Globus pallidus (tissue), 1 donor: ENCODE results near the gene ABHD2.
"Not testable (repeated sequence)": the region's sequence is repeated elsewhere in the genome, so short reads cannot be mapped to it uniquely, and the experiment has no call there.

Experiments used
- DNase-seq: peaks from one replicate; pipeline ENCODE4 v3.0.0-alpha.2; 2015; ENCODE audit warnings: low spot score

Gene ABHD2

GRCh38 chr15:89120479-89121000 is 32.3 kb downstream of the ABHD2 start:
- not testable (repeated sequence) for DNase-seq

GRCh38 chr15:89121414-89121813 is 33.2 kb downstream of the ABHD2 start:
- DNase-seq, result no peak

- no peak for DNase-seq
These were observed 34.4 kb downstream of the ABHD2 start for GRCh38 chr15:89122505-89123180.

- DNase-seq, result no peak
These were observed 34.9 kb downstream of the ABHD2 start for GRCh38 chr15:89123181-89123525.

- no peak for DNase-seq
These were observed 37.0 kb downstream of the ABHD2 start for GRCh38 chr15:89125088-89125826.

GRCh38 chr15:89126009-89126408 is 37.8 kb downstream of the ABHD2 start:
- no peak for DNase-seq

- DNase-seq, result no peak
These were observed 38.9 kb downstream of the ABHD2 start for GRCh38 chr15:89127054-89127702.

GRCh38 chr15:89128320-89129122 is 40.3 kb downstream of the ABHD2 start:
- no peak for DNase-seq

- peak; percentile 35 for DNase-seq
These were observed 41.0 kb downstream of the ABHD2 start for GRCh38 chr15:89129123-89129815.

GRCh38 chr15:89129816-89130134 is 41.5 kb downstream of the ABHD2 start:
- DNase-seq, result no peak

- no peak for DNase-seq
These were observed 41.9 kb downstream of the ABHD2 start for GRCh38 chr15:89130201-89130600.

- no peak for DNase-seq
These were observed 43.5 kb downstream of the ABHD2 start for GRCh38 chr15:89131731-89132130.

- no peak for DNase-seq
These were observed 44.6 kb downstream of the ABHD2 start for GRCh38 chr15:89132611-89133507.

- not testable (repeated sequence) for DNase-seq
These were observed 47.3 kb downstream of the ABHD2 start for GRCh38 chr15:89135387-89136077.

- DNase-seq, result no peak
These were observed 48.0 kb downstream of the ABHD2 start for GRCh38 chr15:89136078-89136806.

GRCh38 chr15:89136818-89137772 is 48.8 kb downstream of the ABHD2 start:
- DNase-seq, result no peak

- no peak for DNase-seq
These were observed 49.7 kb downstream of the ABHD2 start for GRCh38 chr15:89137926-89138325.

- DNase-seq, result no peak
These were observed 50.9 kb downstream of the ABHD2 start for GRCh38 chr15:89138999-89139612.
